Measurements from ENCODE around the gene TCF21. TPM values are rescaled to one million over a fixed set of nuclear protein-coding genes. Genes with fewer than 3 reads are reported as not detected.
A peak's percentile ranks its signal among the peaks of the same experiment; 100 is the strongest.
"Not testable (repeated sequence)": the region's sequence is repeated elsewhere in the genome, so short reads cannot be mapped to it uniquely, and the experiment has no call there.

Gene TCF21
- total RNA-seq, 1 donor from 2014 or later = 3.3 TPM

GRCh38 chr6:133917781-133918180 lies 28.9 kb downstream of the TCF21 start:
- intact Hi-C loops (cut with micrococcal nuclease) = loop anchor here (5.0 kb wide), 1 partner anchor 350 kb away; no protein-coding TSS in a partner anchor
- no peak for DNase-seq
- no peak for ATAC-seq

GRCh38 chr6:133918208-133918930 lies 29.5 kb downstream of the TCF21 start:
- no peak for DNase-seq
- intact Hi-C loops (cut with micrococcal nuclease) = loop anchor here (5.0 kb wide), 1 partner anchor 351 kb away; no protein-coding TSS in a partner anchor
- ATAC-seq = no peak

GRCh38 chr6:133919362-133919761 lies 30.4 kb downstream of the TCF21 start:
- ATAC-seq = no peak
- no peak for DNase-seq
- intact Hi-C loops (cut with micrococcal nuclease) = loop anchor here (5.0 kb wide), 1 partner anchor 352 kb away; no protein-coding TSS in a partner anchor

GRCh38 chr6:133921249-133921859 lies 32.4 kb downstream of the TCF21 start:
- intact Hi-C loops (cut with micrococcal nuclease) = no loop called here
- peak; percentile 73 for ATAC-seq
- DNase-seq = peak; percentile 81

- DNase-seq = no peak
- intact Hi-C loops (cut with micrococcal nuclease) = loop anchor here (1.0 kb wide), 1 partner anchor 173 kb away; no protein-coding TSS in a partner anchor
These were observed 35.2 kb downstream of the TCF21 start for GRCh38 chr6:133923938-133924593.

GRCh38 chr6:133931221-133931620 lies 42.3 kb downstream of the TCF21 start:
- DNase-seq; ATAC-seq; intact Hi-C loops (cut with micrococcal nuclease): not testable (repeated sequence)

More at GRCh38 chr6:133923938-133924593, 35.2 kb downstream of the TCF21 start:
- peak; percentile 91 for ATAC-seq

- DNase-seq; ATAC-seq; intact Hi-C loops (cut with micrococcal nuclease): not testable (repeated sequence)
These were observed 47.4 kb downstream of the TCF21 start for GRCh38 chr6:133936352-133936751.

GRCh38 chr6:133937909-133938308 lies 49.0 kb downstream of the TCF21 start:
- intact Hi-C loops (cut with micrococcal nuclease) = no loop called here
- DNase-seq (no peak), ATAC-seq (no peak)

GRCh38 chr6:133938533-133938932 lies 49.6 kb downstream of the TCF21 start:
- DNase-seq (no peak), ATAC-seq (no peak)
- intact Hi-C loops (cut with micrococcal nuclease) = no loop called here

- intact Hi-C loops (cut with micrococcal nuclease) = no loop called here
- DNase-seq = no peak
- no peak for ATAC-seq
These were observed 51.1 kb downstream of the TCF21 start for GRCh38 chr6:133939778-133940667.

Other genes starting within 250 kb of the TCF21 start
- 14.2 TPM for gene TBPL1, start 64.1 kb downstream of the TCF21 start, total RNA-seq
- gene SLC2A12, start 163.5 kb downstream of the TCF21 start, total RNA-seq = 21.1 TPM